Mesendoderm (in vitro differentiated cells): ENCODE measurements around the gene BCAP31.
"Not testable (repeated sequence)": the region's sequence is repeated elsewhere in the genome, so short reads cannot be mapped to it uniquely, and the experiment has no call there.

ENCODE experiments used
- DNase-seq: peaks from one replicate; pipeline ENCODE4 v3.0.0; 2013
- H2AK5ac ChIP-seq: 2 replicates; pipeline ENCODE4 v1.6.1; 2013; ENCODE audit warnings: low read length, inconsistent platforms
- H2BK120ac ChIP-seq: 2 replicates; pipeline ENCODE4 v1.6.1; 2013; ENCODE audit warnings: low read depth, mild to moderate bottlenecking, low read length, moderate library complexity, mixed read lengths
- H2BK15ac ChIP-seq: replicated peaks from 2 replicates; pipeline ENCODE4 v1.6.1; 2013; ENCODE audit warnings: low read depth, mild to moderate bottlenecking, moderate library complexity
- H2BK5ac ChIP-seq: 2 replicates; pipeline ENCODE4 v1.6.1; 2013; ENCODE audit warnings: low read length, inconsistent platforms
- H3K18ac ChIP-seq: 2 replicates; pipeline ENCODE4 v1.6.1; 2013; ENCODE audit warnings: mild to moderate bottlenecking, low read length, mixed read lengths
- H3K23ac ChIP-seq: one replicate; pipeline ENCODE4 v1.6.1; 2013; ENCODE audit warnings: low read length
- H3K27ac ChIP-seq: 2 replicates; pipeline ENCODE4 v1.5.1; 2013; ENCODE audit warnings: low read depth, mild to moderate bottlenecking, inconsistent platforms, low read length, moderate library complexity
- H3K27me3 ChIP-seq: 2 replicates; pipeline ENCODE4 v1.6.1; 2013; ENCODE audit warnings: low read length, control low read depth, mild to moderate bottlenecking, inconsistent platforms; ENCODE audit not compliant: insufficient read depth, poor library complexity
- H3K36me3 ChIP-seq: 2 replicates; pipeline ENCODE4 v1.6.1; 2013; ENCODE audit warnings: low read length, inconsistent platforms; ENCODE audit not compliant: control insufficient read depth, insufficient read depth
- H3K4ac ChIP-seq: one replicate; pipeline ENCODE4 v1.6.1; 2013; ENCODE audit warnings: low read depth, mild to moderate bottlenecking, low read length, moderate library complexity
- H3K4me1 ChIP-seq: 2 replicates; pipeline ENCODE4 v1.6.1; 2013; ENCODE audit warnings: low read depth, low read length, inconsistent platforms; ENCODE audit not compliant: control insufficient read depth
- H3K4me2 ChIP-seq: 2 replicates; pipeline ENCODE4 v1.6.1; 2013; ENCODE audit warnings: low read length
- H3K4me3 ChIP-seq: 2 replicates; pipeline ENCODE4 v1.5.1; 2013; ENCODE audit warnings: mild to moderate bottlenecking, low read length
- H3K56ac ChIP-seq: one replicate; pipeline ENCODE4 v1.6.1; 2013; ENCODE audit warnings: low read length
- H3K79me1 ChIP-seq: 2 replicates; pipeline ENCODE4 v1.6.1; 2013; ENCODE audit warnings: low read length, inconsistent platforms
- H3K79me2 ChIP-seq: 2 replicates; pipeline ENCODE4 v1.6.1; 2013; ENCODE audit warnings: mild to moderate bottlenecking, low read length; ENCODE audit not compliant: control insufficient read depth, insufficient read depth
- H3K9ac ChIP-seq: 2 replicates; pipeline ENCODE4 v1.6.1; 2013; ENCODE audit warnings: low read length, inconsistent platforms
- H4K5ac ChIP-seq: one replicate; pipeline ENCODE4 v1.6.1; 2013; ENCODE audit warnings: low read length
- H4K8ac ChIP-seq: one replicate; pipeline ENCODE4 v1.6.1; 2013; ENCODE audit warnings: low read depth, mild to moderate bottlenecking, control low read depth, low read length, moderate library complexity
- WGBS: extraction: QIAGEN DNeasy Blood & Tissue Kit; methylation state at CpG from one replicate; pipeline ENCODE4 v1.1.7; 2013; ENCODE audit warnings: low lambda C conversion rate, missing lambda C conversion rate; ENCODE audit not compliant: insufficient coverage; ENCODE audit errors: extremely low coverage; 5-methylcytosine and 5-hydroxymethylcytosine counted together

BCAP31 gene

DNA sequence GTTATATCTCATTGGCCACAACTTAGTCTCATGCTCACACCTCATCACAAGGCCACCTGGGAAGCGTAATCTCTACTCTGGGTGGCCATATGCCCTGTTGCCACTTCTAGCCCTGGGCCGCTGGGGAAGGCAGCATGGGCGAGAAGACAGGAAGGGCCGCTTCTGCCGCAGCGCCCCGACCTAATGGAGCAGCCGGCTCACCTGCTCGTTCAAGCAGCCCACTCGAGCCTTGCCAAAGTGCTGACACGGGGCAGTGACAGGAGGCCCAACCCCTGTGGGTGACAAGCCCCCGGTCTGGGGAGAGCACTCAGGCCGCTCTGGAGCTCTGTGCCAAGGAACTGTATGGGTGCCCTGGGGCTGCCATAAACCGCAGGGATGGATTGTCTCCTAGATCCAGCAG, 17.9 kb upstream of the BCAP31 start:
- H3K27ac ChIP-seq, H3K9ac ChIP-seq, H3K56ac ChIP-seq, H3K4me2 ChIP-seq, H3K79me2 ChIP-seq, DNase-seq, H3K36me3 ChIP-seq, H2BK15ac ChIP-seq, H3K4me3 ChIP-seq, H3K18ac ChIP-seq, H3K79me1 ChIP-seq, H3K4ac ChIP-seq, H3K23ac ChIP-seq, H2AK5ac ChIP-seq, H4K5ac ChIP-seq, H2BK5ac ChIP-seq, H3K4me1 ChIP-seq, H4K8ac ChIP-seq, H2BK120ac ChIP-seq, H3K27me3 ChIP-seq: not testable (repeated sequence)
- no CpG with 5 or more reads among the region's 14 CpGs for WGBS

DNA sequence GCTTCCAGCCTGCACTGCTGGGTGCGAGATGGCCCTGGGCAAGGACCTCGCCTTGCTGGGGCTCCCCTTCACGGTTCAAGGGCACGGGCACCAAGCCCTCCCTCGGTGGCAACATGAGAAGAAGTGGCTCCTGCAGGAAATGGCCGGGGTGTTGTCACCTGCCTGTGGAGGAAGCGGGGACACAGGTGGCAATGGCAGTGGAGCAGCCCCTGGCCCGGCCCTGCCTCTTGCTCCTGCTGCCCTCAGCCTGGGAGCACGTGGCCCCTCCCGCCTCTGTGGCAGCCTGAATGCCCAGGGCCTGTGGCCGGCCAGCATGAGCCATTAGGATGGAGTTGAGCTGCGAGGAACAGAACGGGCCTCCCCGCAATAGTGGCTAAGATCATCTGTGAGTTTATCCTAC, 17.3 kb upstream of the BCAP31 start:
- H3K27ac ChIP-seq: no peak overlapping the region
- no peak overlapping the region for H3K4me2 ChIP-seq
- no peak overlapping the region for H3K56ac ChIP-seq
- H3K23ac ChIP-seq: no peak overlapping the region
- H3K4ac ChIP-seq: no peak overlapping the region
- H3K79me2 ChIP-seq: no peaks in the 10 kb centered on the region
- no peak overlapping the region for H4K8ac ChIP-seq
- WGBS: no CpG with 5 or more reads among the region's 14 CpGs
- H3K4me3 ChIP-seq: no peak overlapping the region
- H3K79me1 ChIP-seq: no peaks in the 10 kb centered on the region
- H3K4me1 ChIP-seq: no peaks in the 10 kb centered on the region
- H3K18ac ChIP-seq: no peak overlapping the region
- DNase-seq: no peak
- H3K27me3 ChIP-seq: no peaks in the 10 kb centered on the region
- no peak overlapping the region for H2BK15ac ChIP-seq
- H2BK5ac ChIP-seq: no peak overlapping the region
- H2BK120ac ChIP-seq: no peak overlapping the region
- H2AK5ac ChIP-seq: no peak overlapping the region
- H3K9ac ChIP-seq: no peak overlapping the region
- no peaks in the 10 kb centered on the region for H3K36me3 ChIP-seq
- H4K5ac ChIP-seq: no peak overlapping the region

DNA sequence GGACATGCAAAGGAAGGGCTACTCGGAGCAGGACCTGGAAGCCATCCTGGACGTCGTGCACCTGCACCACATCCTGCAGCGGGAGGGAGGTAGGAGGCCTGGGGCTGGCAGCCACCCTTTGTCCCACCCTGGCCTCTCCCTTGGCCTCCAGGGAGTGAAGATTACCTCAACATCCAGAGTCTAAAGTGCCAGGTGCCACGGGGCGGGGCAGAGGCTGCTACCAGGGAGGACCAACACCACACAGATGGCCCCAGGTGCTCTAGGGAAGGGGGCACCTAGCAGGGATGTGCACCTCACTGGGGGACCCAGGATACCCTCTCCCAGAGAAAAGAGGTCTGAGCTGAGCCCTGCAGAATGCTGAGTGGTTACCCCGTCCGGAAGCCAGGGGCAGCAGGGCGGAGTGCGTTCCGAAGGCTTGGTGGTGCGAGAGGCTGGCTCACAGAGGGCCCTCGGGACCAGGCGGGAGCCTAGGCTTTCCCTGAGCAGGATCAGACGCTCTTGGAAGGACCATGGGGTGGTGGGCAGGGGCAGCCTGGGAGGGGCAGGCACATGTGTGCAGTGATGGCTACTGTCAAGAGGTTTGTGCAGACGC, 16.5 kb upstream of the BCAP31 start:
- Histone ChIP-seq H3K23ac (no peak overlapping the region), H3K4me2 (no peak overlapping the region), H3K27ac (no peak overlapping the region), H3K79me2 (no peaks in the 10 kb centered on the region), H3K56ac (no peak overlapping the region), H3K79me1 (no peaks in the 10 kb centered on the region), H4K5ac (no peak overlapping the region), H2BK15ac (no peak overlapping the region), H3K4me1 (no peaks in the 10 kb centered on the region), H3K27me3 (no peaks in the 10 kb centered on the region), H2AK5ac (no peak overlapping the region), H3K18ac (no peak overlapping the region), H3K4ac (no peak overlapping the region), H2BK120ac (no peak overlapping the region), H4K8ac (no peak overlapping the region), H3K36me3 (no peaks in the 10 kb centered on the region), H3K4me3 (no peak overlapping the region), H2BK5ac (no peak overlapping the region), H3K9ac (no peak overlapping the region)
- WGBS: no CpG with 5 or more reads among the region's 16 CpGs
- no peak for DNase-seq

GRCh38 chrX:153739754-153740486, 15.7 kb upstream of the BCAP31 start:
- Histone ChIP-seq H2BK15ac (no peak overlapping the region), H3K23ac (no peak overlapping the region), H3K4me2 (no peak overlapping the region), H3K18ac (no peak overlapping the region), H3K36me3 (no peaks in the 10 kb centered on the region), H2BK5ac (no peak overlapping the region), H3K79me1 (no peaks in the 10 kb centered on the region), H4K5ac (no peak overlapping the region), H4K8ac (no peak overlapping the region), H2AK5ac (no peak overlapping the region), H3K56ac (no peak overlapping the region), H3K4ac (no peak overlapping the region), H2BK120ac (no peak overlapping the region), H3K4me3 (no peak overlapping the region), H3K79me2 (no peaks in the 10 kb centered on the region), H3K27me3 (no peaks in the 10 kb centered on the region), H3K27ac (no peak overlapping the region), H3K4me1 (peaks cover 3% of the 10 kb centered on the region), H3K9ac (no peak overlapping the region)
- no peak for DNase-seq
- WGBS: no CpG with 5 or more reads among the region's 29 CpGs

- Histone ChIP-seq H3K79me1 (no peaks in the 10 kb centered on the region), H3K56ac (no peak overlapping the region), H3K9ac (no peak overlapping the region), H3K36me3 (no peaks in the 10 kb centered on the region), H4K8ac (no peak overlapping the region), H3K27me3 (no peaks in the 10 kb centered on the region), H2BK5ac (no peak overlapping the region), H4K5ac (no peak overlapping the region), H3K27ac (no peak overlapping the region), H3K4ac (no peak overlapping the region), H2BK15ac (no peak overlapping the region), H3K4me1 (peaks cover 3% of the 10 kb centered on the region), H3K23ac (no peak overlapping the region), H3K18ac (no peak overlapping the region), H3K79me2 (no peaks in the 10 kb centered on the region), H3K4me2 (no peak overlapping the region), H3K4me3 (no peak overlapping the region), H2BK120ac (no peak overlapping the region), H2AK5ac (no peak overlapping the region)
- no CpG with 5 or more reads among the region's 27 CpGs for WGBS
- no peak for DNase-seq
These were observed 13.9 kb upstream of the BCAP31 start for GRCh38 chrX:153738056-153738605.
